Activated T-cell treated with anti-CD3 and anti-CD28 coated beads, Interleukin-2, amount 50 U/mL, for 24 hours (primary cell): ENCODE data around the gene DMD.

ENCODE experiments used
- DNase-seq: peaks from one replicate; pipeline ENCODE4 v3.0.0-alpha.2; 2020
- H3K27ac Mint-ChIP-seq: 2 replicates; pipeline ENCODE4 v1.8.0; 2020; ENCODE audit warnings: mild to moderate bottlenecking, mixed read lengths
- H3K27me3 Mint-ChIP-seq: 2 replicates; pipeline ENCODE4 v1.8.0; 2020; ENCODE audit warnings: mixed read lengths
- H3K36me3 Mint-ChIP-seq: 2 replicates; pipeline ENCODE4 v1.8.0; 2020; ENCODE audit warnings: low read depth, mixed read lengths
- H3K4me1 Mint-ChIP-seq: 2 replicates; pipeline ENCODE4 v1.8.0; 2020; ENCODE audit warnings: low read depth, mixed read lengths
- H3K4me3 Mint-ChIP-seq: 2 replicates; pipeline ENCODE4 v1.8.0; 2020; ENCODE audit warnings: mild to moderate bottlenecking, moderate library complexity, mixed read lengths
- H3K9me3 Mint-ChIP-seq: 2 replicates; pipeline ENCODE4 v1.8.0; 2020; ENCODE audit warnings: mixed read lengths

Gene DMD

GRCh38 chrX:32614707-32615106 is 596.6 kb downstream of the DMD start:
- H3K4me1 Mint-ChIP-seq = no peaks in the 10 kb centered on the region
- H3K36me3 Mint-ChIP-seq = no peaks in the 10 kb centered on the region
- H3K27ac Mint-ChIP-seq = no peak overlapping the region
- DNase-seq = no peak
- no peak overlapping the region for H3K4me3 Mint-ChIP-seq
- H3K27me3 Mint-ChIP-seq = peaks cover 13% of the 10 kb centered on the region
- H3K9me3 Mint-ChIP-seq = peaks cover 5% of the 10 kb centered on the region

- no peaks in the 10 kb centered on the region for H3K4me1 Mint-ChIP-seq
- no peak overlapping the region for H3K4me3 Mint-ChIP-seq
- H3K9me3 Mint-ChIP-seq = no peaks in the 10 kb centered on the region
- H3K27ac Mint-ChIP-seq = no peak overlapping the region
- peaks cover 12% of the 10 kb centered on the region for H3K27me3 Mint-ChIP-seq
- no peaks in the 10 kb centered on the region for H3K36me3 Mint-ChIP-seq
- DNase-seq = no peak
Observed at GRCh38 chrX:32599156-32599555, 612.2 kb downstream of the DMD start.

- Mint-ChIP-seq H3K27ac (no peak overlapping the region), H3K4me1 (no peaks in the 10 kb centered on the region), H3K27me3 (peaks cover 11% of the 10 kb centered on the region), H3K4me3 (no peak overlapping the region), H3K9me3 (no peaks in the 10 kb centered on the region), H3K36me3 (no peaks in the 10 kb centered on the region)
- DNase-seq = no peak
Observed at GRCh38 chrX:32598707-32599106, 612.6 kb downstream of the DMD start.

- Mint-ChIP-seq H3K4me1 (no peaks in the 10 kb centered on the region), H3K36me3 (no peaks in the 10 kb centered on the region), H3K9me3 (no peaks in the 10 kb centered on the region), H3K27ac (no peak overlapping the region), H3K27me3 (peaks cover 7% of the 10 kb centered on the region), H3K4me3 (no peak overlapping the region)
- no peak for DNase-seq
Observed at GRCh38 chrX:32597777-32598176, 613.6 kb downstream of the DMD start.

- Mint-ChIP-seq H3K4me1 (no peaks in the 10 kb centered on the region), H3K27me3 (peaks cover 3% of the 10 kb centered on the region), H3K27ac (no peak overlapping the region), H3K4me3 (no peak overlapping the region), H3K36me3 (no peaks in the 10 kb centered on the region), H3K9me3 (peaks cover 3% of the 10 kb centered on the region)
- DNase-seq = no peak
Observed at GRCh38 chrX:32592786-32593185, 618.6 kb downstream of the DMD start.

GRCh38 chrX:32591589-32591988 is 619.8 kb downstream of the DMD start:
- Mint-ChIP-seq H3K4me3 (no peak overlapping the region), H3K27ac (no peak overlapping the region), H3K4me1 (no peaks in the 10 kb centered on the region), H3K36me3 (no peaks in the 10 kb centered on the region), H3K27me3 (no peaks in the 10 kb centered on the region), H3K9me3 (peaks cover 3% of the 10 kb centered on the region)
- DNase-seq = no peak

- Mint-ChIP-seq H3K27ac (no peak overlapping the region), H3K9me3 (no peaks in the 10 kb centered on the region), H3K4me1 (no peaks in the 10 kb centered on the region), H3K27me3 (peaks cover 10% of the 10 kb centered on the region), H3K4me3 (no peak overlapping the region), H3K36me3 (no peaks in the 10 kb centered on the region)
- no peak for DNase-seq
Observed at GRCh38 chrX:32582729-32583128, 628.6 kb downstream of the DMD start.

GRCh38 chrX:32576885-32577284 is 634.5 kb downstream of the DMD start:
- DNase-seq = no peak
- H3K27ac Mint-ChIP-seq = no peak overlapping the region
- H3K36me3 Mint-ChIP-seq = no peaks in the 10 kb centered on the region
- H3K4me1 Mint-ChIP-seq = no peaks in the 10 kb centered on the region
- H3K9me3 Mint-ChIP-seq = no peaks in the 10 kb centered on the region
- H3K27me3 Mint-ChIP-seq = peaks cover 14% of the 10 kb centered on the region
- H3K4me3 Mint-ChIP-seq = no peak overlapping the region

- no peak overlapping the region for H3K27ac Mint-ChIP-seq
- H3K4me3 Mint-ChIP-seq = no peak overlapping the region
- DNase-seq = no peak
- H3K27me3 Mint-ChIP-seq = peaks cover 6% of the 10 kb centered on the region
- H3K4me1 Mint-ChIP-seq = no peaks in the 10 kb centered on the region
- peaks cover 3% of the 10 kb centered on the region for H3K9me3 Mint-ChIP-seq
- H3K36me3 Mint-ChIP-seq = no peaks in the 10 kb centered on the region
Observed at GRCh38 chrX:32572644-32573043, 638.7 kb downstream of the DMD start.

- H3K4me3 Mint-ChIP-seq = no peak overlapping the region
- DNase-seq = no peak
- H3K27ac Mint-ChIP-seq = no peak overlapping the region
- peaks cover 9% of the 10 kb centered on the region for H3K27me3 Mint-ChIP-seq
- H3K9me3 Mint-ChIP-seq = peaks cover 3% of the 10 kb centered on the region
- no peaks in the 10 kb centered on the region for H3K4me1 Mint-ChIP-seq
- no peaks in the 10 kb centered on the region for H3K36me3 Mint-ChIP-seq
Observed at GRCh38 chrX:32571579-32571978, 639.8 kb downstream of the DMD start.

- no peak overlapping the region for H3K4me3 Mint-ChIP-seq
- H3K4me1 Mint-ChIP-seq = no peaks in the 10 kb centered on the region
- no peaks in the 10 kb centered on the region for H3K36me3 Mint-ChIP-seq
- H3K9me3 Mint-ChIP-seq = no peaks in the 10 kb centered on the region
- H3K27me3 Mint-ChIP-seq = peaks cover 20% of the 10 kb centered on the region
- DNase-seq = no peak
- H3K27ac Mint-ChIP-seq = no peak overlapping the region
Observed at GRCh38 chrX:32562261-32562660, 649.1 kb downstream of the DMD start.

GRCh38 chrX:32545101-32545500 is 666.2 kb downstream of the DMD start:
- Mint-ChIP-seq H3K27me3 (peaks cover 13% of the 10 kb centered on the region), H3K4me3 (no peak overlapping the region), H3K36me3 (no peaks in the 10 kb centered on the region), H3K27ac (no peak overlapping the region), H3K9me3 (no peaks in the 10 kb centered on the region), H3K4me1 (no peaks in the 10 kb centered on the region)
- DNase-seq = no peak

GRCh38 chrX:32538554-32538953 is 672.8 kb downstream of the DMD start:
- DNase-seq = no peak
- no peaks in the 10 kb centered on the region for H3K9me3 Mint-ChIP-seq
- H3K27me3 Mint-ChIP-seq = peaks cover 18% of the 10 kb centered on the region
- no peak overlapping the region for H3K4me3 Mint-ChIP-seq
- H3K36me3 Mint-ChIP-seq = no peaks in the 10 kb centered on the region
- no peaks in the 10 kb centered on the region for H3K4me1 Mint-ChIP-seq
- no peak overlapping the region for H3K27ac Mint-ChIP-seq

GRCh38 chrX:32533848-32534247 is 677.5 kb downstream of the DMD start:
- no peaks in the 10 kb centered on the region for H3K9me3 Mint-ChIP-seq
- no peak overlapping the region for H3K27ac Mint-ChIP-seq
- DNase-seq = no peak
- no peaks in the 10 kb centered on the region for H3K36me3 Mint-ChIP-seq
- no peak overlapping the region for H3K4me3 Mint-ChIP-seq
- peaks cover 25% of the 10 kb centered on the region for H3K27me3 Mint-ChIP-seq
- H3K4me1 Mint-ChIP-seq = no peaks in the 10 kb centered on the region

- no peak overlapping the region for H3K4me3 Mint-ChIP-seq
- H3K36me3 Mint-ChIP-seq = no peaks in the 10 kb centered on the region
- H3K9me3 Mint-ChIP-seq = no peaks in the 10 kb centered on the region
- peaks cover 21% of the 10 kb centered on the region for H3K27me3 Mint-ChIP-seq
- no peak overlapping the region for H3K27ac Mint-ChIP-seq
- no peaks in the 10 kb centered on the region for H3K4me1 Mint-ChIP-seq
- DNase-seq = no peak
Observed at GRCh38 chrX:32532262-32532661, 679.1 kb downstream of the DMD start.

GRCh38 chrX:32530802-32531403 is 680.4 kb downstream of the DMD start:
- Mint-ChIP-seq H3K27ac (no peak overlapping the region), H3K4me1 (no peaks in the 10 kb centered on the region), H3K36me3 (no peaks in the 10 kb centered on the region), H3K27me3 (peaks cover 18% of the 10 kb centered on the region), H3K9me3 (no peaks in the 10 kb centered on the region), H3K4me3 (no peak overlapping the region)
- no peak for DNase-seq
